GM13976 (cell line): ENCODE data around the gene DYNLL2.

Experiments
- DNase-seq: peaks from one replicate; pipeline ENCODE4 v3.0.0; 2012; ENCODE audit warnings: low spot score
- in situ Hi-C: fragments of 300-500 bp; cut with MboI; formaldehyde crosslinking; loops from one replicate; pipeline ENCODE4 v1.12.0; 2022; ENCODE audit warnings: low sequenced_read_pairs, mixed read lengths, inconsistent platforms; ENCODE audit not compliant: unreplicated experiment
- TF ChIP-seq, protein P1 (sequence below): IDR thresholded peaks from 2 replicates; pipeline ENCODE4 v1.5.1; 2012; ENCODE audit warnings: borderline replicate concordance, mild to moderate bottlenecking; ENCODE audit not compliant: insufficient read depth; ENCODE audit errors: extremely low read depth, missing control alignments, control extremely low read depth

The DYNLL2 gene

DNA sequence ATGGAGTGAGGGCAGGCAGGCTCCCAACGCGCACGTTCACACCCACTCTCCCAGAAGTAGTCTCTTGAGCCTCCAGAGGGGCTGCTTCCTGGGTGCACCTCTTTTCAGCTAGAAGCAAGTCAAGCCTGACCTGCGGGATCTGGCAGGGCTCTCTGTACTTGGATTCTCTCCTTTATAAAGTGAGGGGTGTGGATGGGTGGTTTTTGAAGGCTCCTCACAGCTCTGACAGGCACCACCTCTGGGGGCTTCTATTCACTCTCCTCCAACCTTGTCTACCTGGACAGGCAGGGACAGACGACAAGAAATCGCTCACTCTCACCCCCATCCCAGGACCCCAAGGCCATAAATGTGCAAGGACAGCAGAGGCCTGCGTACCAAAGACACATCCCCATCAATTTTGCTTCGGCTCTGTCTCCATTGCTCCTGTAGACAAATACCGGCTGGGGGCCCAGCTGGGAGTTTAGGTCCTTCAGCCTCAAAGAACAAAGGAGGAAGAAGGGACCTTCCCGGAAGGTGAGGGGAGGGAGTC lies 814 bp upstream of the DYNLL2 start:
- TF ChIP-seq, protein P1, sequence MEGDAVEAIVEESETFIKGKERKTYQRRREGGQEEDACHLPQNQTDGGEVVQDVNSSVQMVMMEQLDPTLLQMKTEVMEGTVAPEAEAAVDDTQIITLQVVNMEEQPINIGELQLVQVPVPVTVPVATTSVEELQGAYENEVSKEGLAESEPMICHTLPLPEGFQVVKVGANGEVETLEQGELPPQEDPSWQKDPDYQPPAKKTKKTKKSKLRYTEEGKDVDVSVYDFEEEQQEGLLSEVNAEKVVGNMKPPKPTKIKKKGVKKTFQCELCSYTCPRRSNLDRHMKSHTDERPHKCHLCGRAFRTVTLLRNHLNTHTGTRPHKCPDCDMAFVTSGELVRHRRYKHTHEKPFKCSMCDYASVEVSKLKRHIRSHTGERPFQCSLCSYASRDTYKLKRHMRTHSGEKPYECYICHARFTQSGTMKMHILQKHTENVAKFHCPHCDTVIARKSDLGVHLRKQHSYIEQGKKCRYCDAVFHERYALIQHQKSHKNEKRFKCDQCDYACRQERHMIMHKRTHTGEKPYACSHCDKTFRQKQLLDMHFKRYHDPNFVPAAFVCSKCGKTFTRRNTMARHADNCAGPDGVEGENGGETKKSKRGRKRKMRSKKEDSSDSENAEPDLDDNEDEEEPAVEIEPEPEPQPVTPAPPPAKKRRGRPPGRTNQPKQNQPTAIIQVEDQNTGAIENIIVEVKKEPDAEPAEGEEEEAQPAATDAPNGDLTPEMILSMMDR = no peak
- in situ Hi-C loops = no loop called here
- DNase-seq = no peak

DNA sequence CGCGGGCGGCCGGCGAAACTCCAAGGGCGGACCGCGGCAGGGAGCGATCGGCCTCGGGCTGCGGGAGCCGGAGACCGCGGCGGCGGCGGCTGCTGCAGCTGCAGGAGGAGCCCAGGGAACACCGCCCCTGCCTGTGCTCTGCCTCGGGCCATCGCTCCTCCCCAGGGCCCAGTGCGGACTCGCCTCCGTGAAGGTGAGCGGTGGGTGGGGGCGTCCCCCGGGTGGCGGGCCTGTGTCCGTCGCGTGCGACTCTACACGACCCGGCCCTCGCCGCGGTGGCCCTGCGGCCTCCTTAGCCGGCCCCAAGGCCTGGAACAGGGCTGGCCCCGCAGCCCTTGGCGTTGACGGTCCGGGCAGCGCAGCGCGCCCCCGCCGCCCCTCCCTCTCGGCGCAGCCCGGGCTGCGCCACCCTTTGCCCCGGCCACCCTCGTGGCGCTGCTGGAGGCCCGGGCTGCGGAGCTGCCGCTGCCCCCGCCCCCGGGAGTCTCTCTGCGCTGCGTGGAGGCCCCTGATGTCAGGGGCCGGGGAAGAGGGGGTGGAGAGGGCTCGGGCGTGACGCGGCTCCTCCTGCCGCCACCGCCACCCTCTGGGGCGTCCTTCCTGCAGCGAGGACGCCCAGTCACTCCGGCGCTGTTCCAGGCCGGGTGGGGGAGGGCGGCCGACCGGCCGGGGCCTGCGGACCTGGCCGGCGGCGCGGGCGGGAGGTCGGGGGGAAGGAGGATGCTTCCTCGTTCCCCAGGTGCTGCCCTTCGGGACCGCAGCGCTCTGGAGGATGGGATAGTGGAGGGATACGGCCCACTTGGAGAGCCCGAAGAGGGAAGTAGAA lies 485 bp downstream of the DYNLL2 start:
- DNase-seq = peak; percentile 82
- in situ Hi-C loops = no loop called here
- TF ChIP-seq, protein P1 = no peak

DNA sequence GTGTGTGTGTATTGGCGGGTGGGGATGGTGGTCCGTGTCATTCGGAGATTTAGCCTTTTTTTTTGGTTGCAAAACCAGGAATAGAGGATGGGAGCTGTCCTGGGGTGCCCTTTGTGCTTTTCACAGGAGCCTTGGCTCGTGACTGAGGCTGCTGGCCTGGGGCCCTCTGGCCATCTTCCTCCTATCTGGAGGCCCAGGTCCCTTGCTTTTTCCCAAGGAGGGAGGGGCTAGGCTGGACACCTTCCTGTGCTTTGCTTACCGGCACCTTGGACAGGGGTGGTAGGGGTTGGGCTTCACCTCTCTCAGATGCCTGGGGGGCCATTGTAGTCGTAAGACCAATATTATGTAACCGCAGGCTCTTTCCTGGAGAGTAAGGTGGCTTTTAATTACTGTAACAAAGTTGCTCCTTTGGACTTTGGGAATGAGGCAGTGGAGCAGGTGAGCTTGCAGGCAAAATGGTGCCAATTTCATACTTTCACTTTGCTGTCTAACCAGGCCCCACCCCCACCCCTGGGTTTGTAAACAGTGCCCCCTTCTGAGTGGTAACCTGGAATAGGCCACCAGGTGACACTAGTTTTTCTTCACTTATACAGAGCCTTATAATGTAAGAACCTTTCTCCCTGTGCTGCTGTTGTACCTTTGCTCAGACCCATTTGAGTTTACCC lies 1.2 kb downstream of the DYNLL2 start:
- peak; percentile 61 for DNase-seq
- in situ Hi-C loops = no loop called here
- TF ChIP-seq, protein P1 = peak; percentile 27

DNA sequence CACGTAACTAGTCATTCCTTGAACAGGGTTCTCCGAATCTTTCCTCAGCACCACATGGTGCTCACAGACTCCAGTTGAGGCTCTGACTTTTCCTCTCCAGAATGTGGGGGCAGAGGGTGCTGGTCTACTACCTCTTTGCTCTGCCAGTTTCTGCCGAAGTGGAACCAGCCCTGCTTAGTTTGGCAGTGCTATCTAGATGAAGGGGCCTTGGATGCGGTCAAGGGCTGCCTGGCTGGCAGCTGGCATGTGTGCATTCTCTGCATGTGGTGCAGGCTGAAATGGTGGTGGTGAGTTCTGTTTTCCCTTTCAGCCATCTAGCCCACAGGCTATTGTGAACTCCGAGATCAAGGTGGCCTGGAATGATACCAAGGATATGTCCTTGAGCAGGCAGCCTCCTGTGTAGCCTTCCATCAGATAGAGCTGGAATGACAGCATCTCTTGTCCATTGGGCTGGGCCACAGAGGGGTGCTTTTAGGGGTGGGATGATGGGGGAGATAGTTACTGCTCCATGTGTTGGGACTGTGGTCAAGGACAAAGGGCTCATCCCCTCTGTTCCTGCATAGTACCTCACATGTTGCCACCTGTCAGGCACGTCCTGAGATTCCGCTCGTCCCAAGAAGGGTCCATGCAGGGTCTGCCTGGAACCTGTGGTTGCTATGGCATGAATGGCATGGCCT lies 2.0 kb downstream of the DYNLL2 start:
- DNase-seq = no peak
- in situ Hi-C loops = no loop called here
- TF ChIP-seq, protein P1 = no peak

DNA sequence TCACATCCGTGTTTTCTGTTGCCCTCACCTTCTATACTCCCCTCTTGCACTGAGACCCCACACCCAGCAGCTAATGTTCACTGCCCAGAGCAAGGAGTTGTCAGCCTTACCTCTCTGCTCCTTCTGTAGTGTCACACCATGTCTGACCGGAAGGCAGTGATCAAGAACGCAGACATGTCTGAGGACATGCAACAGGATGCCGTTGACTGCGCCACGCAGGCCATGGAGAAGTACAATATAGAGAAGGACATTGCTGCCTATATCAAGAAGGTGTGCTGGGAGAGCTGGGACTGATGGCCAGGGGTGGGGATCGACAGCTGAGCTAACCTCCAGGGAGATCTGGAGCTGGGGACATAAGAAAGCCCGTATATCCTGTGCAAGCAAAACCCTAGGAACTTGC lies 3.7 kb downstream of the DYNLL2 start:
- TF ChIP-seq, protein P1 = no peak
- DNase-seq = no peak
- in situ Hi-C loops = no loop called here

DNA sequence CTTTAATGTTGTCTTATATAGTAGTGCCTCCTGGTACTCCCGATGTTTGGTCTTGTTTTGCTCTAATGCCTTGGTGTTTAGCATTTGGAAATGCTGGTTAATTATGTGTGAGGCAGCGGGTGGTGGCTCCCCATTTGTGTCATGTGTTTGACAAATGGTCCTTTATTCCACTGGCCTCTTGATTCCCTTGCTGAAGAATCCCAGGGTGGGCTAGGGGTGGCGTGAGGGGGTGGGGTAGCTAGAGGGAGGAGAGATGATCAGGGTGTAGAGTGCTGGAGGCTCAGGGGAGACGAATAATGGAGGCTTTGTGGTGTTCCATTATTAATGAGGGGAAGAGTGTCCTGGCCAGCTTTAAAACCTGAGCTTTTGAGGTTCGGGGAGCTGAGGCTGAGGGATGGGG lies 5.4 kb downstream of the DYNLL2 start:
- TF ChIP-seq, protein P1 = no peak
- DNase-seq = no peak
- in situ Hi-C loops = no loop called here
